GM12891 (cell line): ENCODE data around the gene FHDC1.

Source experiments
- PAX5 ChIP-seq: IDR thresholded peaks from 2 replicates; pipeline ENCODE4 v1.6.1; 2011; ENCODE audit warnings: low read length, moderate library complexity, mild to moderate bottlenecking; ENCODE audit not compliant: insufficient read depth, severe bottlenecking
- POLR2A ChIP-seq: IDR thresholded peaks from 2 replicates; pipeline ENCODE4 v1.6.1; 2011; ENCODE audit warnings: low read depth, low read length, control low read depth
- POLR2AphosphoS5 ChIP-seq: IDR thresholded peaks from 2 replicates; pipeline ENCODE4 v1.6.1; 2011; ENCODE audit warnings: low read depth, low read length, control low read depth
- POU2F2 ChIP-seq: IDR thresholded peaks from 2 replicates; pipeline ENCODE4 v1.6.1; 2011; ENCODE audit warnings: low read depth, mild to moderate bottlenecking, control low read depth, low read length, moderate library complexity
- SPI1 ChIP-seq: IDR thresholded peaks from 2 replicates; pipeline ENCODE4 v1.6.1; 2011; ENCODE audit warnings: low read depth, low read length, control low read depth
- TAF1 ChIP-seq: IDR thresholded peaks from 2 replicates; pipeline ENCODE4 v1.6.1; 2011; ENCODE audit warnings: low read depth, low read length, control low read depth

- TF ChIP-seq TAF1 (no peak), POLR2A (no peak), POLR2AphosphoS5 (no peak), PAX5 (no peak), SPI1 (no peak), POU2F2 (no peak)
Observed at GRCh38 chr4:152936446-152937335, 568 bp downstream of the FHDC1 start.
